Mesothelial cell of epicardium (in vitro differentiated cells): ENCODE measurements around the gene ASB15. TPM values are rescaled to one million over a fixed set of nuclear protein-coding genes. Genes with fewer than 3 reads are reported as not detected.

ENCODE experiments used
- DNase-seq, 2 experiments: peaks; one replicate each; pipeline ENCODE4 v3.0.0; 2021; ENCODE audit warnings: low spot score in 2 of 2; ENCODE audit not compliant: unreplicated experiment in 2 of 2
- H3K27ac Mint-ChIP-seq: 2 replicates; pipeline ENCODE4 v1.8.0; 2021; ENCODE audit warnings: mixed read lengths
- H3K27me3 Mint-ChIP-seq: 2 replicates; pipeline ENCODE4 v1.8.0; 2021; ENCODE audit warnings: low read depth, mixed read lengths
- H3K36me3 Mint-ChIP-seq: 2 replicates; pipeline ENCODE4 v1.8.0; 2021; ENCODE audit warnings: mixed read lengths
- H3K4me1 Mint-ChIP-seq: 2 replicates; pipeline ENCODE4 v1.8.0; 2021; ENCODE audit warnings: mixed read lengths
- H3K4me3 Mint-ChIP-seq: 2 replicates; pipeline ENCODE4 v1.8.0; 2021; ENCODE audit warnings: mild to moderate bottlenecking, moderate library complexity, mixed read lengths
- H3K9me3 Mint-ChIP-seq: 2 replicates; pipeline ENCODE4 v1.8.0; 2021; ENCODE audit warnings: mixed read lengths
- total RNA-seq: library from RNA; stranded (reverse); gene quantifications from 3 replicates; pipeline ENCODE4 v1.2.1, GENCODE V29; 2021
- TF ChIP-seq, protein P1 (sequence below): fragments of 200-600 bp; sonication (generic); IDR thresholded peaks from one replicate; pipeline ENCODE4 v1.5.0; 2021; ENCODE audit warnings: antibody characterized with exemption; ENCODE audit not compliant: unreplicated experiment

Gene ASB15
- total RNA-seq, 1 donor from 2014 or later: not detected

DNA sequence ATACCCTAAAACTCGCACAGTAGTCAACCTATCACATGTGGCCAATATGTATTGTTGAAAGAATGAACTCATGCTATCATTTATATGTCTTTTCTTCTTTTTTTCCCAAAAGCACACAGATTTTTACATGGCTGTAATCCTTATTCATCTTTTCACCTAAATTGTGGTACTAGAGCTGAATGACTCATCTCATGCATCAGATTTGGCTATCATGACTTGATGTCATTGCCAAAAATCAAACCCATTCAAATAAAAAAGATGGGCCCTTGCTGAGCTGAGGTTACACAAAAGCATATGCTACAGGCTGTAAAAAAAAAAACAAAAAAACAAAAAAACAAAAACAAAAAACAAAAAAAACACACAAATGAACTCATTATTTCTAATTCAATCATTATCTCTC, 50.8 kb downstream of the ASB15 start:
- Mint-ChIP-seq H3K27me3 (no peaks in the 10 kb centered on the region), H3K27ac (no peak overlapping the region), H3K4me3 (no peak overlapping the region), H3K36me3 (no peaks in the 10 kb centered on the region), H3K4me1 (no peaks in the 10 kb centered on the region), H3K9me3 (no peaks in the 10 kb centered on the region)
- DNase-seq: no peak
- TF ChIP-seq, protein P1, sequence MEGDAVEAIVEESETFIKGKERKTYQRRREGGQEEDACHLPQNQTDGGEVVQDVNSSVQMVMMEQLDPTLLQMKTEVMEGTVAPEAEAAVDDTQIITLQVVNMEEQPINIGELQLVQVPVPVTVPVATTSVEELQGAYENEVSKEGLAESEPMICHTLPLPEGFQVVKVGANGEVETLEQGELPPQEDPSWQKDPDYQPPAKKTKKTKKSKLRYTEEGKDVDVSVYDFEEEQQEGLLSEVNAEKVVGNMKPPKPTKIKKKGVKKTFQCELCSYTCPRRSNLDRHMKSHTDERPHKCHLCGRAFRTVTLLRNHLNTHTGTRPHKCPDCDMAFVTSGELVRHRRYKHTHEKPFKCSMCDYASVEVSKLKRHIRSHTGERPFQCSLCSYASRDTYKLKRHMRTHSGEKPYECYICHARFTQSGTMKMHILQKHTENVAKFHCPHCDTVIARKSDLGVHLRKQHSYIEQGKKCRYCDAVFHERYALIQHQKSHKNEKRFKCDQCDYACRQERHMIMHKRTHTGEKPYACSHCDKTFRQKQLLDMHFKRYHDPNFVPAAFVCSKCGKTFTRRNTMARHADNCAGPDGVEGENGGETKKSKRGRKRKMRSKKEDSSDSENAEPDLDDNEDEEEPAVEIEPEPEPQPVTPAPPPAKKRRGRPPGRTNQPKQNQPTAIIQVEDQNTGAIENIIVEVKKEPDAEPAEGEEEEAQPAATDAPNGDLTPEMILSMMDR: no peak

DNA sequence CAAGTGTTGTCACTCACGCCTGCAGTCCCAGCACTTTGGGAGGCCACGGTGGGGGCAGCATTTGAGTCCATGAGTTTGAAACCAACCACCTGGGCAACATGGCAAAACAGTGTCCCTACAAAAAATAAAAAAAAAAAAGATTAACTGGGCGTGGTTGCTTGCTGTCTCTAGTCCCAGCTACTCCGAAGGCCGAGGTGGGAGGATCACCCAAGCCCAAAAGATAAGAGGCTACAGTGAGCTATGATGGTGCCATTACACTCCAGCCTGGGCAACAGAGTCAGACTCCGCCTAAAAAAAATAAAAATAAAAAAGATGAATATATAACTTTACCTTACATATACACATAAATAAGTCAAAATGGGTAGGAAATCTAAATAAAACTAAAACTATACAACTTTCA, 51.5 kb downstream of the ASB15 start:
- Mint-ChIP-seq H3K4me1 (no peaks in the 10 kb centered on the region), H3K36me3 (no peaks in the 10 kb centered on the region), H3K4me3 (no peak overlapping the region), H3K9me3 (no peaks in the 10 kb centered on the region), H3K27me3 (no peaks in the 10 kb centered on the region), H3K27ac (no peak overlapping the region)
- no peak for DNase-seq
- TF ChIP-seq, protein P1: no peak

DNA sequence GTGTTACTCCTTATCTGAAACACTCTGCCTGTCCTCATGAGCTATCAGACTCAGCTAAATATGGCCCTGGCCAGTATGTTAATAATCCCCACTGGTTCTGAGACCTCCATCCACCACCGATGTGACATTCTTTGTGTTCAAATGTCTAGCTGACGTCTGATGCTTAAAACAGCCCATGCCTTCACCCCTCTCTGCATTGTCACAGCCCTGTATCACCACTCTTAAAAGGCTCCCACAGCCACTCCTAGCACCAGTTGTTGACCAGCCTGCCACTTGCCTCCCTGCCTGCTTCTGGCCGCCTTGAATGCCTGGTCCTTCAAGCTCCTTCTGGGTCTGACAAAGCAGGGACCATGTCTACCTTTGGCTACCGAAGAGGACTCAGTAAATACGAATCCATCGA, 54.0 kb downstream of the ASB15 start, which contains the start of gene LMOD2:
Gene LMOD2, plus strand, starts transcription at position 253 of the 400 bp plus-strand sequence. Its CDS starts 98 bp downstream, at position 351.
- Mint-ChIP-seq H3K27ac (no peak within 1 kb of the TSS), H3K4me1 (no peaks in the 10 kb centered on the region), H3K4me3 (no peak within 1 kb of the TSS), H3K9me3 (no peaks in the 10 kb centered on the region), H3K27me3 (no peaks in the 10 kb centered on the region), H3K36me3 (no peaks in the 10 kb centered on the region)
- no peak for DNase-seq
- TF ChIP-seq, protein P1: no peak

DNA sequence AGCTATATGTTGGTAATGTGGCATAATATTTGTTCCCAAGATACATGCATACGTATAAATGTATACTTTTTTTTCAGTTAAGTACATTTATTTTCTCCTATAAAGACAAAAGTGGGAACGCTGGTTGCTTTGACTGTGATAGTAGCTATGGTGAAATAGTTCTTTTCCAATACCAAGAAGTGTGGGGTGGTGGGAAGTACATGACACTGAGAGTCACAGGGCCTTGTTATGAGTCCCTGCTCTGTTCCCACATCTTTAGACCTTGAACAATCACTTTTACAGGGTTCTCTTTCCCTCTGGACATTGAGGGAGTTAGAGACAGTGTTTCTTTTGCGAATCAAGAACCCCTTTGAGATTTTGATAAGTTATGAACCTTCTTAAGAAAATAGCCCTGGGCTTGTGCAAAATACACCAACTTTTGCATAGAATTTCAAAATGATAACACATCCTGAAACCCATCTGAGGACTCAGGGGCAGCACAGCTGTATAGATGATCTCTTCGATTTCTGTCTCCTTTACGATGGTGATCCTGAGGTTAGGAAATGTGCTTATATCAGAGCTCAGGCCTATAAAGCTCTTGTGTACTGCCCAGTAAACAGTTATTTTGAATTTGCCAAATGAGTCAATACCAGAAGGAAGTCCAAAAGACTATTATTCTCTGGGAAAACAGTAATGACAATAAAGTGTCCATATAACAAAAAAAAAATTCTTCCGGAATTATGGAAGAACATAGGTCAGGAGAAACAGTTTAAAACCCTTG, 55.1 kb downstream of the ASB15 start:
- Mint-ChIP-seq H3K27me3 (no peaks in the 10 kb centered on the region), H3K36me3 (no peaks in the 10 kb centered on the region), H3K4me3 (no peak overlapping the region), H3K27ac (no peak overlapping the region), H3K4me1 (no peaks in the 10 kb centered on the region), H3K9me3 (peaks cover 2% of the 10 kb centered on the region)
- TF ChIP-seq, protein P1: no peak
- no peak for DNase-seq

DNA sequence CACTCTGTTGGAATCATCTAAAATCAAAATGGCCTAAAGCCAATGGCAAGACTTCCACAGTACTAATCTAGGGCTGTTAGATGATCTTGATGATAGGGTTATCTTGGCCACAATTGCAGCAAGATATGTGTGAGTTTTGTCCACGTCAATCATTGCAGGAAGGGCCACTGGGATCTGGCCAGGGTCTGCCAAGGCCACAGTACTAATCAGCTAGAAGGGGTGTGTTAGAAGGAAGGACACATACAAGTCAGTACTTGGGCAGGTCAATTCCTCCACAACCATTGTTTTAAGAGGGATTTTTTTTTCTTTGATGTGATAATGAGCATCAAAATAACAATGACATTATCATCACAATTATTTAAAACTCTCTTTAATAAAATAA, 55.7 kb downstream of the ASB15 start:
- no peak overlapping the region for H3K4me3 Mint-ChIP-seq
- no peaks in the 10 kb centered on the region for H3K27me3 Mint-ChIP-seq
- peaks cover 4% of the 10 kb centered on the region for H3K9me3 Mint-ChIP-seq

More for the DNA sequence above, 55.7 kb downstream of the ASB15 start:
- Mint-ChIP-seq H3K4me1 (no peaks in the 10 kb centered on the region), H3K27ac (no peak overlapping the region), H3K36me3 (no peaks in the 10 kb centered on the region)
- TF ChIP-seq, protein P1: no peak
- DNase-seq: no peak
